Neuronal stem cell (in vitro differentiated cells): ENCODE results near the gene DDX47.
"Not testable (repeated sequence)": the region's sequence is repeated elsewhere in the genome, so short reads cannot be mapped to it uniquely, and the experiment has no call there.

ENCODE experiments used
- DNase-seq: peaks from one replicate; pipeline ENCODE4 v3.0.0-alpha.2; 2013; ENCODE audit warnings: low spot score
- H2AFZ ChIP-seq: one replicate; pipeline ENCODE4 v1.6.1; 2013; ENCODE audit warnings: mild to moderate bottlenecking, low read length, inconsistent platforms
- H2AK5ac ChIP-seq: 2 replicates; pipeline ENCODE4 v1.6.1; 2013; ENCODE audit warnings: low read depth, mild to moderate bottlenecking, inconsistent platforms, low read length, moderate library complexity, mixed read lengths
- H2BK120ac ChIP-seq: 2 replicates; pipeline ENCODE4 v1.6.1; 2013; ENCODE audit warnings: low read depth, mild to moderate bottlenecking, inconsistent platforms, low read length, moderate library complexity, mixed read lengths
- H2BK12ac ChIP-seq: one replicate; pipeline ENCODE4 v1.6.1; 2013; ENCODE audit warnings: low read length, inconsistent platforms
- H2BK15ac ChIP-seq: 2 replicates; pipeline ENCODE4 v1.6.1; 2013; ENCODE audit warnings: mild to moderate bottlenecking, low read length, inconsistent platforms, mixed read lengths
- H2BK5ac ChIP-seq: one replicate; pipeline ENCODE4 v1.6.1; 2013; ENCODE audit warnings: inconsistent platforms, mild to moderate bottlenecking, low read length, moderate library complexity
- H3K14ac ChIP-seq: one replicate; pipeline ENCODE4 v1.6.1; 2013; ENCODE audit warnings: low read length, inconsistent platforms
- H3K18ac ChIP-seq: 2 replicates; pipeline ENCODE4 v1.6.1; 2013; ENCODE audit warnings: low read length, inconsistent platforms
- H3K23ac ChIP-seq: 2 replicates; pipeline ENCODE4 v1.6.1; 2013; ENCODE audit warnings: low read depth, mild to moderate bottlenecking, mixed read lengths, low read length, inconsistent platforms; ENCODE audit not compliant: poor library complexity
- H3K27ac ChIP-seq: replicated peaks from 3 replicates; pipeline ENCODE4 v1.5.1; 2013; ENCODE audit warnings: low read length, inconsistent platforms
- H3K27me3 ChIP-seq, 3 experiments: 2 replicates each; pipeline ENCODE4 v1.6.1; 2013; ENCODE audit warnings: low read length in 3 of 3, mild to moderate bottlenecking in 2 of 3, inconsistent platforms in 1 of 3, low read depth in 1 of 3, mixed read lengths in 1 of 3, moderate library complexity in 1 of 3; ENCODE audit not compliant: control insufficient read depth in 3 of 3, insufficient read depth in 3 of 3
- H3K36me3 ChIP-seq, 2 donors: replicated peaks in 1 of 2; 2 replicates each; pipeline ENCODE4 v1.6.1; 2013; ENCODE audit warnings: low read length in 2 of 2; ENCODE audit not compliant: control insufficient read depth in 2 of 2, insufficient read depth in 2 of 2
- H3K4ac ChIP-seq: 2 replicates; pipeline ENCODE4 v1.6.1; 2013; ENCODE audit warnings: inconsistent platforms, mild to moderate bottlenecking, low read length, moderate library complexity
- H3K4me1 ChIP-seq, 2 donors: 1 replicate in 1 of 2; 2 replicates in 1 of 2; pipeline ENCODE4 v1.6.1; 2013; ENCODE audit warnings: low read length in 2 of 2, low read depth in 1 of 2; ENCODE audit not compliant: control insufficient read depth in 2 of 2, insufficient read depth in 1 of 2
- H3K4me2 ChIP-seq: one replicate; pipeline ENCODE4 v1.6.1; 2013; ENCODE audit warnings: mild to moderate bottlenecking, low read length, inconsistent platforms; ENCODE audit not compliant: insufficient read depth, poor library complexity, severe bottlenecking
- H3K4me3 ChIP-seq, 2 donors: 2 replicates each; pipeline ENCODE4 v1.5.1; 2013; ENCODE audit warnings: low read length in 2 of 2, mild to moderate bottlenecking in 2 of 2, inconsistent platforms in 1 of 2, moderate library complexity in 1 of 2
- H3K79me1 ChIP-seq: one replicate; pipeline ENCODE4 v1.6.1; 2013; ENCODE audit warnings: low read depth, mild to moderate bottlenecking, inconsistent platforms, low read length, moderate library complexity
- H3K9ac ChIP-seq: one replicate; pipeline ENCODE4 v1.6.1; 2013; ENCODE audit warnings: mild to moderate bottlenecking, low read depth, low read length, inconsistent platforms; ENCODE audit not compliant: poor library complexity
- H3K9me3 ChIP-seq, 2 donors: replicated peaks in 1 of 2; 2 replicates each; pipeline versions ENCODE3 to v1.6.1; 2013; ENCODE audit warnings: low read length in 2 of 2, mild to moderate bottlenecking in 2 of 2, inconsistent platforms in 1 of 2, low read depth in 1 of 2, mixed read lengths in 1 of 2, moderate library complexity in 1 of 2; ENCODE audit not compliant: control insufficient read depth in 2 of 2, insufficient read depth in 1 of 2
- H4K8ac ChIP-seq: one replicate; pipeline ENCODE4 v1.6.1; 2013; ENCODE audit warnings: low read depth, mild to moderate bottlenecking, inconsistent platforms, low read length, moderate library complexity
- H4K91ac ChIP-seq: one replicate; pipeline ENCODE4 v1.6.1; 2013; ENCODE audit warnings: low read length, low read depth, mild to moderate bottlenecking, inconsistent platforms; ENCODE audit not compliant: poor library complexity
- WGBS, 2 donors: extraction: QIAGEN DNeasy Blood & Tissue Kit; methylation state at CpG; one replicate each; pipeline ENCODE4 v1.1.7; 2013; ENCODE audit warnings: missing lambda C conversion rate in 2 of 2, mixed read lengths in 1 of 2; ENCODE audit not compliant: insufficient read length in 2 of 2, insufficient replicate concordance in 1 of 2; ENCODE audit errors: extremely low coverage in 2 of 2; 5-methylcytosine and 5-hydroxymethylcytosine counted together

Gene DDX47

DNA sequence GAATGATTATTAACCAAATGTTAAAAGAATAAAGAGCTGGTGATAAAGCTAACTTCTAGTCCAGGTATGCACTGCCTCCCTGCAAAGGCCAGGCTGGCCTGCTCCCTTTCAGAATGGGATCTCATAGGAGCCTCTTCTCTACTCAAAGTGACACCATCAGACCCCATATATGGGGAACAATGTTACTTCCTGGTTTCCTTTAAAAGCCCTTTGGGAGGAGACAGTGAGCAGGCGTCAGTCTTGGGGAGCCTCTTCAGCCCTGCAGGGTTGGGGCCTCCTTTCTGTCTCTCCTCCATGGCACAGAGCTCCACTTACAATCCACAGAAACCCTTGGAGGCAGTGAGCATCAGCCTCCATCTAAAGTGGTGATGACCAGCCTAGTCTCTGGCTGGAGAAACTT, 60.9 kb downstream of the DDX47 start:
- no peak overlapping the region for H4K91ac ChIP-seq
- H3K27me3 ChIP-seq = no peaks in the 10 kb centered on the region
- no peaks in the 10 kb centered on the region for H3K79me1 ChIP-seq
- no peak for DNase-seq
- no peak overlapping the region for H2AFZ ChIP-seq
- H2BK5ac ChIP-seq = no peak overlapping the region
- H3K9ac ChIP-seq = no peak overlapping the region
- no peak overlapping the region for H3K27ac ChIP-seq
- H3K4ac ChIP-seq = no peak overlapping the region
- WGBS, 2 donors = no CpG with 5 or more reads among the region's 1 CpG
- H3K4me1 ChIP-seq = peaks cover 0 to 5% of the 10 kb centered on the region in 2 donors
- no peak overlapping the region for H2BK15ac ChIP-seq
- no peaks in the 10 kb centered on the region for H3K9me3 ChIP-seq
- no peak overlapping the region for H2BK120ac ChIP-seq
- H3K14ac ChIP-seq = no peak overlapping the region
- H3K4me3 ChIP-seq = no peak overlapping the region
- no peak overlapping the region for H3K23ac ChIP-seq
- H3K4me2 ChIP-seq = no peak overlapping the region
- no peak overlapping the region for H4K8ac ChIP-seq
- H2AK5ac ChIP-seq = no peak overlapping the region
- no peak overlapping the region for H3K18ac ChIP-seq
- no peaks in the 10 kb centered on the region for H3K36me3 ChIP-seq
- no peak overlapping the region for H2BK12ac ChIP-seq

DNA sequence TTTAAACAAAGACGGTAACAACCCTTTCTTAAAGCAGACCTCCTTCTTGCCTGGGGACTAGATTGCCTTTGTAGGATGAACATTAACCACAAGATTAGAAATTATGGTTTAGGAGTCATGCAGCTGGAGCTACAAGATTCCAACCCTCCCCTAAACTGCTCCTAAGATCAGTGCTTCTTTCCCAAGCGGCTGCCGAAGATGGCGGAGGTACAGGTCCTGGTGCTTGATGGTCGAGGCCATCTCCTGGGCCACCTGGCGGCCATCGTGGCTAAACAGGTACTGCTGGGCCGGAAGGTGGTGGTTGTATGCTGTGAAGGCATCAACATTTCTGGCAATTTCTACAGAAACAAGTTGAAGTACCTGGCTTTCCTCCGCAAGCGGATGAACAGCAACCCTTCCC, 62.2 kb downstream of the DDX47 start:
- H3K27me3 ChIP-seq, H2BK15ac ChIP-seq, H2AFZ ChIP-seq, H3K23ac ChIP-seq, H4K8ac ChIP-seq, H2BK12ac ChIP-seq, H4K91ac ChIP-seq, H3K27ac ChIP-seq, H2BK120ac ChIP-seq, H3K9ac ChIP-seq, H2AK5ac ChIP-seq, H3K4me1 ChIP-seq, H3K36me3 ChIP-seq, H3K4me2 ChIP-seq, H3K4ac ChIP-seq, H3K79me1 ChIP-seq, H3K9me3 ChIP-seq, H3K4me3 ChIP-seq, DNase-seq, H3K18ac ChIP-seq, H2BK5ac ChIP-seq, H3K14ac ChIP-seq: not testable (repeated sequence)
- no CpG with 5 or more reads among the region's 10 CpGs for WGBS, 2 donors

DNA sequence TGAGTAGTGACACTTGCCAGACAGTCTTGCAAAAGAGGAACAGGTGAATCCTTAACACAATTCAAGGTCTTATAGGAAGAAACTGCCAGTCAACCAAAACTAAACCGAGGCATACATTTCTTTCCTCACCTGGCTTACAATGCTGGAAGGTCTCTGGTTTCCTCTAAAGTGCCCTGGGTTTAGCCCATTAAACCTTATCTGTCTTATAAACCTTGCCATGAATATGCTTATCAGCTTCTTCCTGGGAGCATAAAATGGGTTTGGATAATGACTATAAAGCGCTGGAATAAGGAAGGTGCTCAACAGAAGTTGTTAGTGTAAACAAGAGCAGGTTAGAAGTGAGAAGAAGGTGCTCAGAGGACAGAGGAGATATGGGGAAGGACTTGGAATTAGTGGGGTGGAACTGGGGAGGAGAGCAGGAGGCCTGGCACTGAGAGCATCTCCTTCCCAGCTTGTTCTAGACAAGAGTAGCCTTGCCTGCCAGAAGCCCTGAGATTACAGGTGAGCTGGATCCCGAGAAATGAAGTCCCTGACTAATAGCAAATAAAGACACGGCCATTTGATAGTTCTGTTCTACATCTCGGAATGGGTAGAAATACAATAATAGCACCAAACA, 64.1 kb downstream of the DDX47 start:
- Histone ChIP-seq H3K4me2 (no peak overlapping the region), H4K91ac (no peak overlapping the region), H3K27me3 (no peaks in the 10 kb centered on the region), H2AK5ac (no peak overlapping the region), H2BK12ac (no peak overlapping the region), H4K8ac (no peak overlapping the region), H2BK120ac (no peak overlapping the region), H3K14ac (no peak overlapping the region), H3K9ac (no peak overlapping the region), H3K79me1 (no peaks in the 10 kb centered on the region), H2AFZ (no peak overlapping the region), H2BK15ac (no peak overlapping the region), H3K36me3 (no peaks in the 10 kb centered on the region), H3K9me3 (no peaks in the 10 kb centered on the region), H3K27ac (no peak overlapping the region), H3K23ac (no peak overlapping the region), H3K4me3 (no peak overlapping the region), H3K4me1 (peaks cover 0 to 3% of the 10 kb centered on the region in 2 donors), H2BK5ac (no peak overlapping the region), H3K4ac (no peak overlapping the region), H3K18ac (no peak overlapping the region)
- no peak for DNase-seq
- WGBS, 2 donors = no CpG with 5 or more reads among the region's 5 CpGs

DNA sequence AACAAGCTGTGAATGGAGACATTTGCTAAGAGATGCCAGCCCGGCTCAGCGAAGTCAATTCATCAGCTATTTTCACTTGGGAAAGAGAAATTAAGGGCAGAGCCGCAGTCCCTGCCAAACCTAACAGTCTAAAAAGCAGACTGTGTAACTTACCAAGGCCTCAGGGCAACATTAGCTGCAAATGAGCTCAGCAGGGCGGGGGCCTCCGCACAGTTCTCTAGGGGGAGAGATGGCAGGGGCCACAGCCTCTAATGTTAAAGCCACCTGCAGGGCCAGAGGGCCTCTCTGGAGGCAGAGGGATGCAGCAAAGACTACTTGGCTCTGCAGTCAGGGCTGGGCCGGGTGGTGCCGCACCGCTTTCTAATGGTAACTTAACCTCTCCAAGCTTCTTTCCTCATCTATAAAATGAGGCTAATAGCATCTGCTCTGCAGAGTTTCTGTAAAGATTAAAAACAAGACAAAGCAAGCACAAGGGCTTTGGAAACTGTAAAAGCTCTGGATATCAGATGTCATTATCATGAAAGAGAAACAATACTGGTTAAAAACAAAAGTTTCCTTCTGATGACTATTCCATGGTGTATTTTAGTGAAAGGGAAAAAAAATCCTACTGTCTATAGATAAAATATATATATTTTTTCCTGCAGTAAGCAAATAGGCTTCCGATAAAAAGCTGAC, 64.8 kb downstream of the DDX47 start:
- H3K27me3 ChIP-seq = no peaks in the 10 kb centered on the region
- H3K36me3 ChIP-seq = no peaks in the 10 kb centered on the region
- WGBS, 2 donors = no CpG with 5 or more reads among the region's 9 CpGs
- no peaks in the 10 kb centered on the region for H3K9me3 ChIP-seq
- no peak overlapping the region for H3K4me3 ChIP-seq
- H3K4me1 ChIP-seq = peaks cover 0 to 3% of the 10 kb centered on the region in 2 donors
- no peak overlapping the region for H3K27ac ChIP-seq
- no peak overlapping the region for H2BK5ac ChIP-seq
- no peak overlapping the region for H3K4ac ChIP-seq
- H2BK15ac ChIP-seq = no peak overlapping the region
- H2AFZ ChIP-seq = no peak overlapping the region
- no peak overlapping the region for H2BK120ac ChIP-seq
- H4K91ac ChIP-seq = no peak overlapping the region
- H3K9ac ChIP-seq = no peak overlapping the region
- no peak overlapping the region for H3K14ac ChIP-seq
- H3K79me1 ChIP-seq = no peaks in the 10 kb centered on the region
- no peak overlapping the region for H2AK5ac ChIP-seq
- H4K8ac ChIP-seq = no peak overlapping the region
- H3K4me2 ChIP-seq = no peak overlapping the region
- H2BK12ac ChIP-seq = no peak overlapping the region
- H3K18ac ChIP-seq = no peak overlapping the region
- DNase-seq = no peak
- H3K23ac ChIP-seq = no peak overlapping the region
